ENCODE data around the gene AP4E1. TPM values are rescaled to one million over a fixed set of nuclear protein-coding genes. Genes with fewer than 3 reads are reported as not detected.
"Not testable (repeated sequence)": the region's sequence is repeated elsewhere in the genome, so short reads cannot be mapped to it uniquely, and the experiment has no call there.

The AP4E1 gene
- total RNA-seq, 1 donor from 2014 or later = 5.2 TPM

DNA sequence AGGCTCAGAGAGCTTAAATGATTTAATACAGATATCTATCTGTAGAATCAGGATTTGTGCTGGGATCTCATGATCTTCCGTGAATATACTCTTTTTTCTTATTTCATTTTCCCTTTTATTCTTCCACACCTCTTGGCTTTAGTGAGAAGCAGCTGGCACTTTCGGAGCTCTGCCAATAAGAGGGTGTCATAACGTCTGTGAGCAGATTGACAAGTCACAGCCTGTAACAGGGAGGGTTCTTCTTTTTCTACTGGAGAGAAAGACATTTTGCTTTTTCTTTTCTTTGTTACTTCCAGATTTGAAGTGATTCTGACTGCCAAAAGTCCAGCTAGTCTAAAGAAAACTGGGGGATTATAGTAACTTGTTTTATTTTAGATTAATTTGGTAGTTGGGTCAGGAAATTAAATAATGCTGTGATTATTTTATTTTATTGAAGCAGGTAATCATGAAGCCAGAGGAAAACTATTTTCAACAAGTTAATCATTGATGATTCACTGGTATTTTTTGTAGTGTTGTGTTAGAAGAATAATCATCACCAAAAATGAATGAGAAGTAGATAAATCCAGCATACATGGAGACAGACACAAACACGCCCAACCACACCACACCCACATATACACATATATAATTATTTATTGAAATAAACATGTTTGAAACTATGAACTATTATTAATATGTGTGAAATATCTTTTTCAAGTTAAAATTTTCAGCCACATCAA, 116.4 kb downstream of the AP4E1 start:
- TF ChIP-seq, protein P1, sequence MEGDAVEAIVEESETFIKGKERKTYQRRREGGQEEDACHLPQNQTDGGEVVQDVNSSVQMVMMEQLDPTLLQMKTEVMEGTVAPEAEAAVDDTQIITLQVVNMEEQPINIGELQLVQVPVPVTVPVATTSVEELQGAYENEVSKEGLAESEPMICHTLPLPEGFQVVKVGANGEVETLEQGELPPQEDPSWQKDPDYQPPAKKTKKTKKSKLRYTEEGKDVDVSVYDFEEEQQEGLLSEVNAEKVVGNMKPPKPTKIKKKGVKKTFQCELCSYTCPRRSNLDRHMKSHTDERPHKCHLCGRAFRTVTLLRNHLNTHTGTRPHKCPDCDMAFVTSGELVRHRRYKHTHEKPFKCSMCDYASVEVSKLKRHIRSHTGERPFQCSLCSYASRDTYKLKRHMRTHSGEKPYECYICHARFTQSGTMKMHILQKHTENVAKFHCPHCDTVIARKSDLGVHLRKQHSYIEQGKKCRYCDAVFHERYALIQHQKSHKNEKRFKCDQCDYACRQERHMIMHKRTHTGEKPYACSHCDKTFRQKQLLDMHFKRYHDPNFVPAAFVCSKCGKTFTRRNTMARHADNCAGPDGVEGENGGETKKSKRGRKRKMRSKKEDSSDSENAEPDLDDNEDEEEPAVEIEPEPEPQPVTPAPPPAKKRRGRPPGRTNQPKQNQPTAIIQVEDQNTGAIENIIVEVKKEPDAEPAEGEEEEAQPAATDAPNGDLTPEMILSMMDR (IDR thresholded peaks at IDR 0.05) = no peak
- DNase-seq (ENCODE audit: low spot score in 2 of 2) = no peak
- H3K4me3 ChIP-seq = no peak overlapping the region
- no peaks in the 10 kb centered on the region for H3K36me3 ChIP-seq
- no peaks in the 10 kb centered on the region for H3K4me1 ChIP-seq
- H3K9me3 ChIP-seq = no peaks in the 10 kb centered on the region
- H3K27me3 ChIP-seq = no peaks in the 10 kb centered on the region
- intact Hi-C loops (cut with DNase I) = no loop called here
- H3K27ac ChIP-seq = no peak overlapping the region

DNA sequence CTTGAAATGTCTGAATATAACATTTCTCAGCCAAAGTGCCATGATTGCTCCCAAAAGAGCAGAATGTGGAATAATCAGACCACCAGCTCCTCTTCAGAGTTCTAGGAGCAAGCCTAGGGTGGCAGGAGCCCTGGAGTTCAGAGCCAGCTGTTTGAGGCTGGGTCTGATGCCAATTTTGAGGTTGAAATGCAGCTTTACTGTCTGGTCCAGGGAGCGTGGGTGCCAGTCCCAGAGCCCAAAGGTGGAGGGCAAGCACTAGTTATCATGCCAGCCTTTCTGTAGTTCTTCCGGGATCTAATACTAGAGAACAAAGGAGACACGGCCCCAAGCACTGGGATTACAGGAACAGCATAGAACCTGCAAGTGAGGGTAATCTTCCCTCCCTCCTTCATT, 117.0 kb downstream of the AP4E1 start:
- Histone ChIP-seq H3K9me3 (no peaks in the 10 kb centered on the region), H3K4me1 (peaks cover 0 to 4% of the 10 kb centered on the region in 2 donors), H3K4me3 (no peak overlapping the region), H3K27ac (no peak overlapping the region), H3K36me3 (no peaks in the 10 kb centered on the region), H3K27me3 (no peaks in the 10 kb centered on the region)
- intact Hi-C loops (cut with DNase I) = no loop called here
- TF ChIP-seq, protein P1 (IDR thresholded peaks at IDR 0.05) = no peak
- no peak for DNase-seq (ENCODE audit: low spot score in 2 of 2)

DNA sequence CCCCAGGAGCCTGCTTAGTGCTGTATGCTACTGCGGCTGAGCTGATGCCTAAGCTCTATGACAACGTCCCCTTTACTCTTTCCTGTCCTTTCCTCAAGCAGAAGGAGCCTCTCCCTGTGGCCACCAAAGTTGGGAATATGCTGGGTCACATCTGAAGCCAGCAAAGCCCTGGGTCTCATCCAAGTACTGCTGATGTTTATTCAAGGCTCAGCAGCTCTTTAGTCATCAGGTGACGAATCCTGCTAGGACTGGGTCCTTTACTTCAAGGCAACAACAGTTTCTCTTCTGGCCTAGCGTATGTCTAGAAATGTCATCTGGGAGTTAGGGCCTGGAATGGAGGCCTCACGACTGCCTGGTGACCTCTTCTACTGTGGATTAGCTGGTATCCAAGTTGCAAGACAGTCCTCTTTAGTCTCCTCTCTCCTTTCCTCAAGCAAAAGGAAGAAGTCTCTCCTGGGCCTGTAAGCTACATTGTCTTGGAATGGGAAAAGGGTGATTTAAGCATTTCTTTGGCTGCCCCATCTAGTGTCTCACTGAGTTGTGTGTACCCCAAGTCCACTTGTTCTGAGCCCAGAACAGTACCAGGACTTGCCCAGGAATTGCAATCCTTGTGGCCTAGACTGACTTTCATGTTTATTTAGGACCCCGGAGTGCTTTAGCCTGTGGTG, 122.3 kb downstream of the AP4E1 start:
- Histone ChIP-seq H3K4me3 (no peak overlapping the region), H3K9me3 (no peaks in the 10 kb centered on the region), H3K27ac (peak overlapping the region; percentile 69 to 81), H3K4me1 (peaks cover 0 to 8% of the 10 kb centered on the region in 2 donors), H3K36me3 (no peaks in the 10 kb centered on the region), H3K27me3 (no peaks in the 10 kb centered on the region)
- DNase-seq (ENCODE audit: low spot score in 2 of 2) = peak in 1 of 2 donors; percentile 80
- TF ChIP-seq, protein P1 (IDR thresholded peaks at IDR 0.05) = no peak
- intact Hi-C loops (cut with DNase I) = no loop called here

DNA sequence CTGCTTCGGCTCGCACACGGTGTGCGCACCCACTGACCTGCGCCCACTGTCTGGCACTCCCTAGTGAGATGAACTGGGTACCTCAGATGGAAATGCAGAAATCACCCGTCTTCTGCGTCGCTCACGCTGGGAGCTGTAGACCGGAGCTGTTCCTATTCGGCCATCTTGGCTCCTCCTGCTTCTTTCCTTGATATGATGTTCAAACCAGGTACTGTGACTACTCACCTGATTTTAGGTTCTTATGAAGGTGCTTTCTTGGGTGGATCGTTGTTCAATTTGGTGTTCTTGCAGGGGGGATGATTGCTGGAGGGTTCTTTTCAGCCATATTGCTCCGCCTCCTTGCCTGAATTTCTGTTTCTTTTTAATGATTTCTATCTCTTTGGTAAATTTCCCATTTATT, 129.0 kb downstream of the AP4E1 start:
- H3K27me3 ChIP-seq; H3K36me3 ChIP-seq; intact Hi-C loops (cut with DNase I); DNase-seq (ENCODE audit: low spot score in 2 of 2); H3K4me3 ChIP-seq; H3K27ac ChIP-seq; H3K9me3 ChIP-seq; H3K4me1 ChIP-seq: not testable (repeated sequence)

DNA sequence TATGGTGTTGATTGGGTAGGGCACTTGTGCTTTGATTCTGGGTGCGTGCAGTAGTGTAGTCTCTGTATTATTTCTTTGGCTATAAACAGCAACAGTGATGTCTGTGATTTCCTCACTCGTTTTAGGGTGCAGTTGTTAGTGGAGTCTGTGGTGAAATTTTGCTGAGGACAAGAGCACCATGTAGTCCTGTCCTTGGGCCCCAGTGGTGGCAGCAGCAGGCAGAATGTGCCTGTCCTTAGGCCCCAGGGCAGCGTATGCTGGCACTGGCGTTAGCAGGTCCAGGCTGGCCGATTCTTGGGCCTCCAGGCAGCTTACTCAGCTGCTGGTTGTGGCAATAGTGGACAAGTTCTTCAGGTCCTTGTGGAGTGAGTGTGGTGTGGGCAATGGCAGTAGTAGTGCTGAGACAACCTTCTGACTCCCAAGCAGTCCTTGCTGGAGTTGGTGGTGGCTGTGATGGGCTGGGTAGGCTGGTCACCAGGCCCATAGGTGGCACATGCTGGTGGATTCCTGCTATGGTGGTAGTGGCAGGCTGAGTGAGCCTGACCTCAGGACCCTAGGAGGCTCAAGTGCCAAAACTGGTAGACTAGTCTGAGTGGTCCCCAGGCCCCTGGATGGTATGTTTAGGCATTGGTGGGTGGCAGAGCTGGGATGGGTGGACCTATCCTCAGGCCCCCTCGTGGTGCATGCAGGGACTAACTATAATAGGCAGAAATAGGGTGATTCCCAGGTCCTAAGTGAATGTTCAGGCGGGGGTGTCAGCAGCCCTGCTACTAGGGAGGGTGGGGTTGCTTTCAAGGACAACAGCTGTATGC, 129.9 kb downstream of the AP4E1 start:
- Histone ChIP-seq H3K27me3 (no peaks in the 10 kb centered on the region), H3K4me3 (no peak overlapping the region), H3K27ac (no peak overlapping the region), H3K4me1 (no peaks in the 10 kb centered on the region), H3K9me3 (no peaks in the 10 kb centered on the region), H3K36me3 (no peaks in the 10 kb centered on the region)
- no peak for DNase-seq (ENCODE audit: low spot score in 2 of 2)
- intact Hi-C loops (cut with DNase I) = no loop called here
- TF ChIP-seq, protein P1 (IDR thresholded peaks at IDR 0.05) = no peak

DNA sequence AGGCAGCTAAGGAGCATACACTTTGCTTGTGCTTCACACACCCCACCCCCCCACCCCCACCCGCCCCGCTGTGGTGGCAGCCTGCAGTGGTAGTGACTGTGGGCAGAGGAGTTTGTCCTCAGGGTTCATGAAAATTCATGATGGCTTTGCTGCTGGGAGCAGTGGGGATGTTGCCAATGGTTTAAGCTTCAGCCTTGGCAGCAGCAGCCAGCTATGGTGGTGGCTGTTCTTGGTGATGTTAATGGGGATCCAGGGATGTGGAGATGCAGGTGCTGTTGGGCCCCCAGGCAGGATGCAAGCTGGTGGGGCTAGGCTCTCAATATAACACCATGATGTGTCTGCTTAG, 130.5 kb downstream of the AP4E1 start:
- TF ChIP-seq, protein P1 (IDR thresholded peaks at IDR 0.05) = no peak
- Histone ChIP-seq H3K4me3 (no peak overlapping the region), H3K4me1 (no peaks in the 10 kb centered on the region), H3K9me3 (no peaks in the 10 kb centered on the region), H3K27ac (no peak overlapping the region), H3K27me3 (no peaks in the 10 kb centered on the region), H3K36me3 (no peaks in the 10 kb centered on the region)
- no peak for DNase-seq (ENCODE audit: low spot score in 2 of 2)
- intact Hi-C loops (cut with DNase I) = no loop called here
